HG03135 (cell line): ENCODE data around the gene CRYBA1.
"Not testable (repeated sequence)": the region's sequence is repeated elsewhere in the genome, so short reads cannot be mapped to it uniquely, and the experiment has no call there.

ENCODE experiments used
- ATAC-seq: cut with Tn5 transposase; IDR thresholded peaks from one replicate; pipeline ENCODE4 v1.9.1; 2021; ENCODE audit warnings: mild to moderate bottlenecking, moderate library complexity; ENCODE audit not compliant: unreplicated experiment

Gene CRYBA1

GRCh38 chr17:29246628-29247027 is at the start of gene CRYBA1:
CRYBA1 (plus strand) TSS chr17:29246859; CDS start chr17:29246864, 5 bp downstream.
- ATAC-seq: no peak

GRCh38 chr17:29197516-29198272 is 49.0 kb upstream of the CRYBA1 start:
- ATAC-seq: no peak

- not testable (repeated sequence) for ATAC-seq
Measured at GRCh38 chr17:29204068-29204804, 42.4 kb upstream of the CRYBA1 start.

GRCh38 chr17:29205047-29205446 is 41.6 kb upstream of the CRYBA1 start:
- ATAC-seq: no peak

GRCh38 chr17:29207975-29208374 is 38.7 kb upstream of the CRYBA1 start:
- no peak for ATAC-seq

GRCh38 chr17:29209073-29209472 is 37.6 kb upstream of the CRYBA1 start:
- no peak for ATAC-seq

- no peak for ATAC-seq
Measured at GRCh38 chr17:29210879-29211278, 35.8 kb upstream of the CRYBA1 start.

- ATAC-seq: no peak
Measured at GRCh38 chr17:29212094-29212631, 34.5 kb upstream of the CRYBA1 start.

GRCh38 chr17:29212681-29213121 is 34.0 kb upstream of the CRYBA1 start:
- no peak for ATAC-seq

- no peak for ATAC-seq
Measured at GRCh38 chr17:29214215-29215146, 32.2 kb upstream of the CRYBA1 start.

GRCh38 chr17:29215174-29215573 is 31.5 kb upstream of the CRYBA1 start:
- no peak for ATAC-seq

GRCh38 chr17:29215717-29216116 is 30.9 kb upstream of the CRYBA1 start:
- no peak for ATAC-seq

GRCh38 chr17:29216181-29216580 is 30.5 kb upstream of the CRYBA1 start:
- no peak for ATAC-seq

- no peak for ATAC-seq
Measured at GRCh38 chr17:29216856-29217255, 29.8 kb upstream of the CRYBA1 start.

- no peak for ATAC-seq
Measured at GRCh38 chr17:29219378-29220047, 27.1 kb upstream of the CRYBA1 start.

GRCh38 chr17:29221338-29221737 is 25.3 kb upstream of the CRYBA1 start:
- ATAC-seq: not testable (repeated sequence)

- no peak for ATAC-seq
Measured at GRCh38 chr17:29225396-29225795, 21.3 kb upstream of the CRYBA1 start.

GRCh38 chr17:29233301-29233700 is 13.4 kb upstream of the CRYBA1 start:
- no peak for ATAC-seq

GRCh38 chr17:29234972-29235371 is 11.7 kb upstream of the CRYBA1 start:
- ATAC-seq: not testable (repeated sequence)

GRCh38 chr17:29235904-29236303 is 10.8 kb upstream of the CRYBA1 start:
- ATAC-seq: no peak
